ENCODE results near the gene CALN1. TPM values are rescaled to one million over a fixed set of nuclear protein-coding genes. Genes with fewer than 3 reads are reported as not detected.
A peak's percentile ranks its signal among the peaks of the same experiment; 100 is the strongest.
"Not testable (repeated sequence)": the region's sequence is repeated elsewhere in the genome, so short reads cannot be mapped to it uniquely, and the experiment has no call there.

CALN1 gene
- total RNA-seq, 1 experiment from 2014 or later: not detected

DNA sequence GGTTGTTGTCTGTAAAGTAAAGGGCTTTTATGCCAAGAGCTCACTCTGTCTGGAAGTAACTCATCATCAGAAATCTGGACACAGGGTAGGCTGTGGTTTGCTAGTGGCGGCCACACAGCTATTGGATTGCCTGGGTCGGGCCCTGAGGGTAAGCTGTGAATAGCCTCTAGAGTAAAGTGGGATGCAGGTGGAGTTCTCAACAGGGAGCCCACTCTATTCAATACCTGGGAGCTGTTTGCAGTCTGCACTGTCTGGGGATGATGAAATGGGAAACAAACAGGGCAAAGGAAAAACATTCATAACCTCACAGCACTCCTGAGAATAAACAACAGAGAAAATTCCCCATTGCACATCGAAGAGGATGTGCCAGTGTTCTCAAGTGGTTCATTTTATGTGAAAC, 582.6 kb downstream of the CALN1 start:
- no peak for DNase-seq (ENCODE audit: extremely low read depth, low read depth)

DNA sequence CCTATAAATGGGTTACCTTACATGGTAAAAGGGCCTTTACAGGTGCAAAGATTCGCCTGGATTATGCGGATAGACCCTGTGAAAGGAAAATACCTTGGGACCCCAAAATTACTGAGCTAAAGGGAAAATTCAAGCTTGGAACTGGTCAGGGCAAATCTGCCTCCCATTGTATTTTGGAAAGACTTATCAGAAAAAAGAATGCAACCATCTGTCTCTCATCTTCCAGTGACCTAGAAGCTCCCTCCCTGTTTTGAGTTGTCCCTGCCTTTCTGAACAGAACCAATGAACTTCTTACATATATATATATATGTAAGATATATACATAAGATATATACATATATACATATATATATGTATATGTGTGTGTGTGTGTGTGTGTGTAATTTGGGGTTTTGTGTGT, 583.8 kb downstream of the CALN1 start:
- no peak for DNase-seq (ENCODE audit: extremely low read depth, low read depth)

DNA sequence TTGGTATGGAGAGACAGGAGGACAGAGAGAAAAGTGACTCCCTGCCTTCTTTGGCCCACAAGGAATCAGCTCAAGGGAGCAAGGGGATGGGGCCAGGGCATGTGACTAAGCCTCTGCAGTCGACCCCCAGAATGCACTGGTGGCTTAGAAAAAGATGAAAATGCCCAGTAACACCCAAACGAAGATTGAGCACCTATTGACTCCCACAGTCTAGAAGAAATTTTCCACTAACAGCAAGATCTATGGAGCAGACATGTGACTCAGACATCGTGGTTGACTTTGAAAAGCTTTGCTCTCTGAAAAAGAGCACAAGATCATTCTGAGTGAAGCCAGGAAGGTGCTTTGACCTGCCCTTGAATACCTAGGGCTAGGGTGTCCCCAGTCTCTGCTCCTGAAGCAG, 586.0 kb downstream of the CALN1 start:
- no peak for DNase-seq (ENCODE audit: extremely low read depth, low read depth)

DNA sequence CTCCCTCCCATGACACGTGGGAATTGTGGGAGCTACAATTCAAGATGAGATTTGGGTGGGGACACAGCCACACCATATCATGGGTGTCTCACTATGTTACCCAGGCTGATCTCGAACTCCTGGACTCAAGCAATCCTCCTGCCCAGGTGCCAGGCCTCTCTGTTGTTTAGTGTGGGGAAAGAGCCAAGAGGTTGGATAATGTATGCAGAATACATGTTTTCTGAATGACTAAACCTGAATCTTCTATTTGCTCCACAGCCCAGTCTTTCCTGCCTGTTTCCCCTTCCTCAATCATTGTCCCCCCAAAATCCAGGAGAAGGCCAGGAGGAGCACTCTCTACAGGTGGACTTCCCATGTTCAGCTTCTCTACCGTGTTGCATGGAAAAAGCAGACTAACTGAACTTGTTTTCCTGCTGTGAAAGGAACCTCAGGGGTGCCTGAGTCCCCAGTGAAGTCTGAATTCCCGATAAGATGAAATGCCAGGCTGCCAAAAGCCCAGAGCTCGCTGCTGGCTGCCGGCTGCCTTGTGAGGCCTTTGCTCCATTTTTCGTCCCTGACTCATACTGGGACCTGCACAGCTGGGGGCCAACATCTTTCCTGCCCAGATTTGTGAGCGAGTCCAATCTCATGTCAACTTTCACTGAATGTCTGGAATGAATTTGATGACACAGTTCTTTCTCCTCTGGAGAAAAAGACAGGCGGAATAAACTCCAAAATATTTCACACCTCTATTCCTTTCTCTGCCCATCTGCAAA, 588.0 kb downstream of the CALN1 start:
- no peak for DNase-seq (ENCODE audit: extremely low read depth, low read depth)

DNA sequence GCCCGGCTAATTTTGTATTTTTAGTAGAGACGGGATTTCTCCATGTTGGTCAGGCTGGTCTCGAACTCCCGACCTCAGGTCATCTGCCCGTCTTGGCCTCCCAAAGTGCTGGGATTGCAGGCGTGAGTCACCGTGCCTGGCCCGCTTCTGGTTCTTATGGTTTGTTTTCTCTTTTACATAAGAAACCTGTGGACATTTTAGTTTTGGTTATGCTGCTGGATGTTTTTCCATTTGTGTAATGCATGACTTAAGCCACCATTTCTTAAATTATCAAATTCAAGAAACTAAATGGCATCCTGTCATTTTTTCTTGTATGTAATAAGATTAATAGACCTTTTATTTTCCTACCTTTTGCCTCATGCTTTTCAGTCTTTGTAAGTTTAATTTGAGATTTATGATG, 589.7 kb downstream of the CALN1 start:
- not testable (repeated sequence) for DNase-seq (ENCODE audit: extremely low read depth, low read depth)

DNA sequence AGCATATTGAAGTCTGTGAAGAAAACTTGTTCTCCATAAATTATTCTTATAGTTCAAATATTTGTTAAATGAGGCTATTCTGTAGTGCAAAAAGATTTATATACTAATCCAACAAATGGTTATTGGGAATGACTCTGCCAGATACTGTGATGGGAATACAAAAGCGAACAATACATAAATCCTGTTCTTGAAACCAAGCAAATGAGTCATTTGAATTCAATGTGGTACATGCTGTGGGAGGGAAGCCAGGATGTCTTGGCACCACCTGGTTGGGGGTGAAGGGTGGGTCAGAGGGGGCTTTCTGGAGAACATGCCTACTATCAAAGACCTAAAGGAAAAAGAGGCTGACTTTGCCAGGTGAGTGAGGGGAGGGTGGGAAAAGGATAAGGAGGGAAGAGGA, 594.2 kb downstream of the CALN1 start:
- DNase-seq (ENCODE audit: extremely low read depth, low read depth): no peak

DNA sequence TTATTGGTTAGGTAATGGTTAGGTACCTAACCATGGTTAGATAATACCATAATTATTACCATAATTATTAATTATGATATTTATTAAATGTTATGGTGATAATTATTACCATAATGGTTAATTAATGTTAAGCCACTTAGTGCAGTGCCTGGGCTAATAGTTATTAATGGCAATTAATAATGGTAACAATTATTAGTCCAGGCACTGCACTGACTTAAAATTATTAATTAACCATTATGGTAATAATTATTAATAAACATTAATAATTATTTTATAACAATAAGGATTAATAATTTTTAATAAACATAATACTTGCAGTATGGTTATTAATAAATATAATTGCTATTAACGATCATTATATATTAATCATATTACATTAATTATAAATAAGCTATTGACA, 604.0 kb downstream of the CALN1 start:
- DNase-seq (ENCODE audit: extremely low read depth, low read depth): no peak

DNA sequence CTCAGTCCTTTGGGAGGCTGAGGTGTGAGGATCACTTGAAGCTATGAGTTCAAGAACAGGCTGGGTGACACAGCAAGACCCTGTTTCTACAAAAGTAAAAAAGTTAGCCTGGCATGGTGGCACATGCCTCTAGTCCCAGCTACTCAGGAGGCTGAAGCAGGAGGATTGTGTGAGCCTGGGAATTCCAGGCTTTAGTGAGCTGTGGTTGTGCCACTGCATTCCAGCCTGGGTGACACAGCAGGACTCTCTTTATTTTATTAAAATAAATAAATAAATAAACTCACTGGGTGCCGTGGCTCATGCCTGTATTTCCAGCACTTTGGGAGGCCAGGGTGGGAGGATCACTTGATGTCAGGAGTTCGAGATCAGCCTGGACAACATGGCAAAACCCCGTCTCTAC, 607.9 kb downstream of the CALN1 start:
- no peak for DNase-seq (ENCODE audit: extremely low read depth, low read depth)

DNA sequence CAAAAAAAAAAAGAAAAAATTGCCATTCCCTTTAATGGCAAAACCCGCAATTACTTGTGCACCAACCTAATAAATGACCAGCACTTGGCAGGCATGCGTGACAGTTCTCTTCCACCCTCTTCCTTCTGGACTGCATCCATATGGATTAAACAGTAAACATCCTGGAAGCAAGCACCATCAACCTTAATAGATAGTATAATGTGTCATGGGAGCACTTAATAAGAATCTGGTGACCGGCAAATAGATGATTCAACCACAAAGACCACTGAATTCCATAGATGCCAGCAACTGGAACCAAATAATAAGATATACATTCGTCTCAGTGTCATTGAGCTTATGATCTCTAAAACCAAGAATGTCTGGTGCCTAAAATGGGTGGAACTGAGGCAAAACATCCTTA, 610.2 kb downstream of the CALN1 start:
- DNase-seq (ENCODE audit: extremely low read depth, low read depth): no peak

DNA sequence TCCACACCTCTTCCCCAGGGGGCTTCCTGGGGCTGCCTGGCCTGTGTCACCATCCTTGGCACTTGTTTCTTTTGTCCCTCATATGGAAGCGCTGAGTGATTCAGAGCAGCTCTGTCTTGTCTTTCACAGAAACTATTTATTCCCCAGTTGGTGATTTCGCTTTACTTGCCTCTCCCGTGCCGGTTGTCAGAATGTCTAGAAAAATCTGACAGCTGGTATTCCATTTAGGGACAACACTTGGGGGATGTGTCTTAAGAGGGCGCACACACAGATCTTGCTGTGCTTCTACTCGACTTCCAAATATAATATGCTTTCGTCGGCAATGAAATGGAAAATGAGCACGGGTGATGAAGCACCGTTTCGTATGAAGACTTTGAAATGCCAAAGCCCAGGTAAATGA, 611.8 kb downstream of the CALN1 start:
- no peak for DNase-seq (ENCODE audit: extremely low read depth, low read depth)

DNA sequence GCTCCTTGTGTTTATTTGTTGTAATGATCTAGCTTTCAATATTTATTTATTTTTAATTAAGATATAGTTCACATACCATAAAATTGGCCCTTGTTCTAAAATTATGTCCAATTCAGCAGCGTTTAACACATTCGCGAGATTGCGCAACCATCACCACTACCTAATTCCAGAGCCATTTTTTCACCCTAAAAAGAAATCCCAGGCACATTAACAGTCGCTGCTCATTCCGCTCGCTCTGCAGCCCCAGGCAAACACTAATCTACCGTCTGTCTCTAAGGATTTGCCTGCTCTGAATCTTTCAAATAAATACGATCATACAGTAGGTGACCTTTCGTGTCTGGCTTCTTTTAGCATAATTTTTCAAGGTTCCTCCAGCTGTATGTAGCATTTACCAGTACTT, 616.7 kb downstream of the CALN1 start:
- DNase-seq (ENCODE audit: extremely low read depth, low read depth): no peak

DNA sequence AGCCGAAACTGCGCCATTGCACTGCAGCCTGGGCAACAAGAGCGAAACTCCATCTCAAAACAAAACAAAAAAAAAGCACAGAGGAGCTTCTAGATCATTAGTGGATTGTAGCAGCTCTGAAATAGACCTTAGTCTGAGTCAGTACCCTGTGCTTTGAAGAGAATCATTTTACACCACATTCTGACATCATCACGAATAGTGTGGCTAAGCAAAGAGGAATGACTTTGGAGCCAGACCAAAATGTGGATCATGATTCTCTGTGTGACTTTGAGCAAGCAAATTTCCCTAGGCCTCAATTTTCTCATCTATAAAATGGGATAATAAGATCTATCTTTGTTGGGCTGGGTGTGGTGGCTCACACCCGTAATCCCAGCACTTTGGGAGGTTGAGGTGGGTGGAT, 618.9 kb downstream of the CALN1 start:
- DNase-seq (ENCODE audit: extremely low read depth, low read depth): no peak

DNA sequence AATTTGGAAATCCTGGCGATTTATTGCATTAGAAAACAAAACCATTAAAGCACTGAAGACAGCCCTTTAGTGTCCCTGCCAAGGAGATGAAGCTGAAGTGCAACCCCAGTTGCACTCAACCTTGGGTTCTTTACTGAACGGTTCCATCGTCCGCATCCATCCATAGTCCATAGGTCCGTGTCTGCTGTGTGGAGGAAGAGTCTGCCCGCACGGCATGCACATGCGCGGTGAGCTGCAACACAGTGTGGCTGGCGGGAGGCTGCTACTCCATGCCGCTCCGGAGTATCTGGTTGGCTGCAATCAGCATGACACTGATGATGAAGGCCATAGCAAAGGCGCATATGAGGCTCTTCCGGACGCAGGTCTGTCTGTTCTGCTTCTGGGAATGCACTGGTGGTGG, 624.6 kb downstream of the CALN1 start:
- peak; percentile 3 for DNase-seq (ENCODE audit: extremely low read depth, low read depth)

DNA sequence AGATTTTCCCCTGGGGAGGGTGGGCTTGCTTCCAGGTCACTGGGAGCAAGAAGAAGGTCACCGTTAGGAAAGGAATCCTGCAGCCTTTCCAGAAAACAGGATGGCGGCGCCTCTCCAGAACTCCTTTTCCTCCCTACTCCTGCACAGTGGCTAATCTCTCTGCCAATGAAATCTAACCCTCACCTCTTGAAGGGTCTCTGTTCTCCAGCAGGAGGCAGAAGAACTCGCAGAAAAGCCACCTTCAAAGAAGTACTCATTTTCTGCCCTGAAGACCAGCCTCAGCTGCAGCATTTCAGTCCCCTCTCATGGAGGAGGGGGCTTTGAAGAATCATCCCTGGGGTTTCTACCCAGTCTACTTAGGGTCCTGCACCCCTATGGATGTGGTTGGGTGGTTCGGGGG, 626.9 kb downstream of the CALN1 start:
- no peak for DNase-seq (ENCODE audit: extremely low read depth, low read depth)

DNA sequence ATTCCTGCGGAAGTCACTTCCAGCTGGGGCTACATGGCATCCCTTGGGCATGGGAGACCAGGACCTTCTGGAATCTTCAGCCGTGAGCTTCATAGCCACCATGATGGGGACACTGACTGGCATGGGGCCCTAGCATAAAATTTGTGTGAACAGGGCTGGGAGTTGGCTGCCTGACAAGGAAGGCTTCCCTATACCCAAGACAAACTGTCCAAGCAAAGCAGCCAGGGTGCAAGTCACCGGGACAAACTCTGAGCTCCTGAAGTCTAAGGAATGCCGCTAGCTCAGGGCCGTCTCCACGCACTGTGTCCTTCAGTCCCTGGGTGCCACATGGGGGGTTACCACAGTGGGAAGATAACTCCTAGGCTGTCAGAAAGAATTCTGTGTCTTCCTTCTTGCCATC, 627.4 kb downstream of the CALN1 start:
- no peak for DNase-seq (ENCODE audit: extremely low read depth, low read depth)

DNA sequence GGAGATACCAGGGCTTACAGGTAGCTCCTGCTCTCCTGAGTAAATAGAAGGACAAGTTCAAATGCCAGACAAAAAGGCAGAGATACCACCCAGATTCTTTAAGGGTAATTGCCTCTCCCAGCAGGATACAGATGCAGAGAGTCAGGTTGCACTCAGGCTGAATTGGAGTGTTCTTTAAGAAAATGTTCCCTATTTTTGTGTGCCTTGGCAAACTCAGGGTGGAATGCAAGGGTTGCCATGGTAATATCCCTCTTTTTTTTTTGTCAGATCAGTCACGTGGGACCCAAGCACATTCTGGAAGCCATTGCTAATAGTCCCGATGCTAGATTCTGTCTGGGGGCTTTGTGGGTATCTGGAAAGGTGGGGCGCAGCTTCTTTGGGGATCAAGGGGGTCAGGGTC, 628.0 kb downstream of the CALN1 start:
- no peak for DNase-seq (ENCODE audit: extremely low read depth, low read depth)

DNA sequence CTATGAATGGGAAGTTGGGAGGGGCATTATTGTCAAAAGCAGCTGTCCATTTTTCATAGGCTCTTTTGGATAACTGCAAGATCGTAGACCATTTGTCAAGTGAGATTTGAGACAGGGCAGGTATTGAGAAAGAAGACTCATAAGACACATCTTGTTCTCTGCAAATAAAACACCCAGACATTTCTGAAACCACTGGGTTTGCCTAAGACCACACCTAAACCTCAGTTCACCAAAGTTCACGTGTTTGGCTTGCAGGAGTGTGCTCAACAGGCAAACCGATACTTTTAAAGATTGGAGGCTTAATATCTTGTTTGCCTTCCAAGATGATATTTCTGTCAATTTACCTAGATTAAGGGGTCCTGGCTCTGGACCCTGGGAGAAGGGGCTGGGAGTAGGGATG, 628.4 kb downstream of the CALN1 start:
- DNase-seq (ENCODE audit: extremely low read depth, low read depth): no peak

DNA sequence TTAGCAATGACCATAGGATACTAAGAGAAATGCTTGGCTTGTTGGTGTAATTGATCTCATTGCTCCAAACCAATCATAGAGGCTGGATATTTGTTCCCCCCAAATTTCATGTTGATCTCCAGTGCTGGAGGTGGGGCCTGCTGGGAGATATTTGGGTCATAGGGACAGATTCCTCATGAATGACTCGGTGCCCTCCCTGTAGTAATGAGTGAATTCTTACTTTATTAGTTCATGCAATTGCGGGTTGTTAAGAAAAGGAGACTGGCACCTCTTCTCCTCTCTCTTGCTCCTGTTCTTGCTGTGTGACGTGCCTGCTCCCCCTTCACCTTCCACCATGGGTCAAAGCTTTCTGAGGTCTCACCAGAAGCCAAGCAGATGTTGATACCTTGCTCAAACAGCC, 630.1 kb downstream of the CALN1 start:
- DNase-seq (ENCODE audit: extremely low read depth, low read depth): no peak

DNA sequence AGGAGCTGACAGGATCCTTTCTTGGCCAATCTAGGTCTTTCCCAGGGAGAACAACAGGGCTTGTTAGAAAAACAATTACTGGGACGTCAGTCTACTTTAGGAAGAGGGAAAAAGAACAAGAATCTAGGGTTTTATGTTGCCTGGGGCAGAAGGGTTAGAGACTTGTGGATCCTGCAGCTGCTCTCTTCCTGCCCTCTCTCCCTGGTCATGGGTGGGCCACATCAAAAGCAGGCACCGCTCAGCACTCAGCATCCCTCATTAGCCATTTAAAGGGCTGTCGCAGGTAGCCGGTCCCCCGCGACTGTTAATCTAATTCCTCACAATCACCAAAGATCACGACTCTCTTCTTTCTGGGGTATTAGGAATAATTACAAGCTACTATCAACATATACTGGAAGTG, 631.9 kb downstream of the CALN1 start:
- DNase-seq (ENCODE audit: extremely low read depth, low read depth): no peak

DNA sequence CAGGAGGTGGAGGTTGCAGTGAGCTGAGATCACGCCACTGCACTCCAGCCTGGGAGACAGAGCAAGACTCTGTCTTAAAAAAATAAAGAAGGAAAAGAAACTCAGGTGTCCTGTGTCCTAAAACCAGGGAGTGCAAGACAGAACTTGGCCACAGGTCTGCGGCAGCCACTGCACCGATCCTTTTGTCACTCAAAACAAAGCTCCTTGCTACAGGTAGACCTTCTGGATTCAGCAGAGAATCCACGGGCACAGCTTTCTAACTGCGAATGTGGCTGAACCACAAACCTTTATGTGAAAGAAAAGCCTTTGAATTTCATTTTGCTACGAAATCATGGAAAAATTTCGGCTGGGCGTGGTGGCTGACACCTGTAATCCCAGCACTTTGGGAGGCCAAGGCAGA, 634.9 kb downstream of the CALN1 start:
- no peak for DNase-seq (ENCODE audit: extremely low read depth, low read depth)

DNA sequence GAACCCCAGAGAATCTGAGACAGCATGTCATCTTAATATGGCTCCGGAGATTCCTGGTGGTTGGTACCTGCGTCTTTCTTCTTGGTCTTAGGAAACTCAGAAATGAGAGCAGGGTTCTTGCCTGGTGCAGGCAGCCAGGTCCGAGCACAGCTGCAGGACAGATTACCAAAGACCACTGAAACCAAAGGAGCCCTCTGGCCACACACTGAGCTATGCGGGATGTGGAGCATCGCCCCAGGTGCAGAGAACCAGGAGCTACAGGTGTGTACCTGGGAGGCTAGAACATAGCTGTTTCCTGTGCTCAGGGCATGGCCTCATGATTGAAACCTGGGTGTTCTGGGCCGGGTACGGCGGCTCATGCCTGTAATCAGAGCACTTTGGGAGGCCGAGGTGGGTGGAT, 635.4 kb downstream of the CALN1 start:
- no peak for DNase-seq (ENCODE audit: extremely low read depth, low read depth)

DNA sequence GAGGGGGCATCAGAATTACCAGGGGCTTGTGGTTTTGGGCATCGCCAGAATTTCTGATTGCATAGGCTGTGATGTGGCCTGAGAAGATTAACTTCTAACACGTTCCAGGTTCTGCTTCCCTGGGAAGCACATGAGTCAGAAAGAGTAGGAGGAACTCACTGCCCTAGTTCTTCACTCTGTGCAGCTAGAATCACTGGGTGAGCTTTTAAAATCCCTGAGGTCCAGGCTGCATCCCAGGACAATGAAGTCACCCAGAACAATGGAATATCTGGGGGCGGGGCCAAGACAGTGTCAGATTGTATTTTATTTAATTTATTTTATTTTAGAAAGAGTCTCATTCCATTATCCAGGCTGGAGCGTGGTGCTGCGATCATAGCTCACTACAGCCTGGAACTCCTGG, 636.5 kb downstream of the CALN1 start:
- DNase-seq (ENCODE audit: extremely low read depth, low read depth): no peak

DNA sequence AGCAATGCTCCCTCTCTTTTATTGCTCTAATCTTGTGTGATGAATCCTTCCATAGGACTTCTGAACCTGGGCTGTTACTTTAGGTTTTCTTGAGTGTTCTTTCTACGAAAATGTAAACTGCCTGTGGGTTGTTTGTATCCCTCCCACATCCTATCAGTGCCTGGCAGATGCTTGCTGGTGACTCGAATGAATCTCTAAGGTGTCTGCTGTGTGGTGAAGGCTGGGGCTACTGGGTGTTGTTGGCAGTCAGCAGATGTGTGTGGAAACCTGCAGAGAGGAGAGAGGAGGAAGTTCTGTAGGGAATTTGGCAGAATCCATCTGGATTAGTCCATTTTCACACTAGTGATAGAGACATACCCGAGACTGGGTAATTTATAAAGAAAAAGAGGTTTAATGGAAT, 639.4 kb downstream of the CALN1 start:
- no peak for DNase-seq (ENCODE audit: extremely low read depth, low read depth)

Measured in NCI-H460 (cell line).